Astrocyte (in vitro differentiated cells and primary cell): ENCODE data around the gene INPP4B. TPM values are rescaled to one million over a fixed set of nuclear protein-coding genes. Genes with fewer than 3 reads are reported as not detected.

Source experiments
- DNase-seq: peaks from one replicate; pipeline ENCODE4 v3.0.0-alpha.2; 2010; ENCODE audit warnings: low read depth
- FAIRE-seq: peaks from 2 replicates; lab custom pipeline; 2011; peaks lifted over from hg19 to GRCh38; lab: Jason Lieb, UNC
- H2AFZ ChIP-seq: 2 replicates; pipeline ENCODE4 v1.6.0; 2012; ENCODE audit warnings: low read depth, low read length, inconsistent platforms
- H3K27ac ChIP-seq: 2 replicates; pipeline ENCODE4 v1.5.1; 2011; ENCODE audit warnings: low read depth, low read length, inconsistent platforms
- H3K27me3 ChIP-seq: 2 replicates; pipeline ENCODE4 v1.6.0; 2011; ENCODE audit warnings: low read length, inconsistent platforms; ENCODE audit not compliant: insufficient read depth
- H3K36me3 ChIP-seq: 2 replicates; pipeline ENCODE4 v1.5.1; 2011; ENCODE audit warnings: low read length, inconsistent platforms; ENCODE audit not compliant: insufficient read depth
- H3K4me1 ChIP-seq: 2 replicates; pipeline ENCODE4 v1.5.1; 2011; ENCODE audit warnings: low read length, inconsistent platforms; ENCODE audit not compliant: insufficient read depth
- H3K4me2 ChIP-seq: 2 replicates; pipeline ENCODE4 v1.6.0; 2012; ENCODE audit warnings: low read length, inconsistent platforms
- H3K4me3 ChIP-seq: 2 replicates; pipeline ENCODE4 v1.5.1; 2011; ENCODE audit warnings: low read depth, mild to moderate bottlenecking, low read length, inconsistent platforms; ENCODE audit not compliant: insufficient read depth
- H3K79me2 ChIP-seq: 2 replicates; pipeline ENCODE4 v1.6.0; 2012; ENCODE audit warnings: mild to moderate bottlenecking, low read length, inconsistent platforms; ENCODE audit not compliant: insufficient read depth
- H3K9ac ChIP-seq: 2 replicates; pipeline ENCODE4 v1.6.0; 2012; ENCODE audit warnings: mild to moderate bottlenecking, low read length, inconsistent platforms
- H3K9me3 ChIP-seq: 2 replicates; pipeline ENCODE4 v1.5.1; 2012; ENCODE audit warnings: low read depth, mild to moderate bottlenecking, low read length, inconsistent platforms; ENCODE audit not compliant: insufficient read depth
- H4K20me1 ChIP-seq: 2 replicates; pipeline ENCODE4 v1.6.0; 2012; ENCODE audit warnings: low read length, inconsistent platforms; ENCODE audit not compliant: insufficient read depth
- H3K27ac Mint-ChIP-seq: one replicate; pipeline ENCODE4 v1.8.0; 2021; ENCODE audit warnings: mild to moderate bottlenecking, mixed read lengths; ENCODE audit not compliant: unreplicated experiment
- H3K27me3 Mint-ChIP-seq: one replicate; pipeline ENCODE4 v1.8.0; 2021; ENCODE audit warnings: low read depth, mixed read lengths; ENCODE audit not compliant: unreplicated experiment
- H3K36me3 Mint-ChIP-seq: one replicate; pipeline ENCODE4 v1.8.0; 2021; ENCODE audit warnings: low read depth, mixed read lengths; ENCODE audit not compliant: unreplicated experiment
- H3K4me1 Mint-ChIP-seq: one replicate; pipeline ENCODE4 v1.8.0; 2021; ENCODE audit warnings: low read depth, mixed read lengths; ENCODE audit not compliant: unreplicated experiment
- H3K4me3 Mint-ChIP-seq: one replicate; pipeline ENCODE4 v1.8.0; 2021; ENCODE audit warnings: mild to moderate bottlenecking, moderate library complexity, mixed read lengths; ENCODE audit not compliant: unreplicated experiment
- H3K9me3 Mint-ChIP-seq: one replicate; pipeline ENCODE4 v1.8.0; 2021; ENCODE audit warnings: mild to moderate bottlenecking, mixed read lengths; ENCODE audit not compliant: unreplicated experiment
- CTCF ChIP-seq: IDR thresholded peaks from 2 replicates; pipeline ENCODE4 v1.5.1; 2011; ENCODE audit warnings: low read depth, mild to moderate bottlenecking, inconsistent platforms, low read length, moderate library complexity; ENCODE audit not compliant: insufficient read depth
- EZH2 ChIP-seq: IDR thresholded peaks from 2 replicates; pipeline ENCODE4 v1.6.1; 2012; ENCODE audit warnings: mild to moderate bottlenecking, low read length, inconsistent platforms; ENCODE audit not compliant: insufficient read depth
- total RNA-seq: library from RNA; stranded (reverse); gene quantifications from 2 replicates; pipeline ENCODE4 v1.2.1, GENCODE V29; 2021

INPP4B gene
- total RNA-seq, 1 donor from 2014 or later = 2.8 TPM

GRCh38 chr4:142380052-142380602 lies 466.0 kb downstream of the INPP4B start:
- Mint-ChIP-seq H3K27me3 (no peaks in the 10 kb centered on the region), H3K4me1 (peaks cover 32% of the 10 kb centered on the region)
- FAIRE-seq = no peak

GRCh38 chr4:142379277-142380051 lies 466.6 kb downstream of the INPP4B start:
- Histone ChIP-seq H3K79me2 (no peaks in the 10 kb centered on the region), H4K20me1 (no peaks in the 10 kb centered on the region), H3K4me2 (peak overlapping the region; percentile 65), H3K4me1 (peaks cover 17% of the 10 kb centered on the region), H2AFZ (peak overlapping the region; percentile 66), H3K9me3 (no peaks in the 10 kb centered on the region), H3K9ac (peak overlapping the region; percentile 71), H3K27ac (peak overlapping the region; percentile 88), H3K27me3 (no peaks in the 10 kb centered on the region), H3K36me3 (no peaks in the 10 kb centered on the region), H3K4me3 (no peak overlapping the region)
- Mint-ChIP-seq H3K27me3 (no peaks in the 10 kb centered on the region), H3K36me3 (no peaks in the 10 kb centered on the region), H3K4me1 (peaks cover 35% of the 10 kb centered on the region), H3K27ac (peak overlapping the region; percentile 92), H3K9me3 (no peaks in the 10 kb centered on the region), H3K4me3 (peak overlapping the region; percentile 29)
- no peak for TF ChIP-seq CTCF
- no peak for TF ChIP-seq EZH2
- FAIRE-seq = peak; percentile 99
- DNase-seq = peak; percentile 94

More at GRCh38 chr4:142380052-142380602, 466.0 kb downstream of the INPP4B start:
- peak overlapping the region; percentile 92 for H3K27ac Mint-ChIP-seq
- no peaks in the 10 kb centered on the region for H3K27me3 ChIP-seq
- no peaks in the 10 kb centered on the region for H3K79me2 ChIP-seq
- H2AFZ ChIP-seq = peak overlapping the region; percentile 66
- peak overlapping the region; percentile 71 for H3K9ac ChIP-seq
- no peaks in the 10 kb centered on the region for H3K36me3 ChIP-seq
- peak overlapping the region; percentile 88 for H3K27ac ChIP-seq
- no peaks in the 10 kb centered on the region for H4K20me1 ChIP-seq
- no peak overlapping the region for H3K4me3 Mint-ChIP-seq
- peaks cover 17% of the 10 kb centered on the region for H3K4me1 ChIP-seq
- H3K4me3 ChIP-seq = no peak overlapping the region
- H3K9me3 ChIP-seq = no peaks in the 10 kb centered on the region
- H3K4me2 ChIP-seq = peak overlapping the region; percentile 65
- DNase-seq = no peak
- no peaks in the 10 kb centered on the region for H3K9me3 Mint-ChIP-seq
- no peaks in the 10 kb centered on the region for H3K36me3 Mint-ChIP-seq
- TF ChIP-seq CTCF (no peak), EZH2 (no peak)
